RWPE2 (cell line): ENCODE results near the gene PTPRQ.

Experiments used
- ATAC-seq: fragments of 200-7000 bp; cut with Tn5 transposase; 3 replicates; pipeline ENCODE4 v1.9.1; 2021; ENCODE audit warnings: low read depth
- DNase-seq: peaks from one replicate; pipeline ENCODE4 v3.0.0-alpha.2; 2020; ENCODE audit warnings: low spot score
- H3K27ac ChIP-seq: fragments of 450-650 bp; 2 replicates; pipeline ENCODE4 v1.5.1; 2017; ENCODE audit warnings: mild to moderate bottlenecking; ENCODE audit not compliant: poor library complexity, severe bottlenecking
- H3K27me3 ChIP-seq: fragments of 250-450 bp; sonication (Bioruptor Pico); 2 replicates; pipeline ENCODE4 v1.5.1; 2021; ENCODE audit warnings: mild to moderate bottlenecking, moderate library complexity; ENCODE audit not compliant: insufficient read depth, poor library complexity, severe bottlenecking
- H3K36me3 ChIP-seq: fragments of 250-450 bp; sonication (Bioruptor Pico); 2 replicates; pipeline ENCODE4 v1.5.1; 2020; ENCODE audit warnings: low read depth, mild to moderate bottlenecking, moderate library complexity
- H3K4me1 ChIP-seq: fragments of 250-450 bp; sonication (Bioruptor Pico); 2 replicates; pipeline ENCODE4 v1.5.1; 2021; ENCODE audit warnings: mild to moderate bottlenecking, moderate library complexity; ENCODE audit not compliant: insufficient read depth, poor library complexity, severe bottlenecking
- H3K4me3 ChIP-seq: fragments of 250-450 bp; sonication (Bioruptor Pico); 2 replicates; pipeline ENCODE4 v1.5.1; 2021; ENCODE audit warnings: mild to moderate bottlenecking, moderate library complexity; ENCODE audit not compliant: severe bottlenecking
- H3K9me3 ChIP-seq: fragments of 250-450 bp; sonication (Bioruptor Pico); 2 replicates; pipeline ENCODE4 v1.5.1; 2021; ENCODE audit warnings: mild to moderate bottlenecking, moderate library complexity; ENCODE audit not compliant: severe bottlenecking
- TF ChIP-seq, protein P1 (sequence below): fragments of 450-650 bp; IDR thresholded peaks from one replicate; pipeline ENCODE4 v1.5.1; 2017; ENCODE audit warnings: mild to moderate bottlenecking, moderate library complexity; ENCODE audit not compliant: poor library complexity, severe bottlenecking

The PTPRQ gene

DNA sequence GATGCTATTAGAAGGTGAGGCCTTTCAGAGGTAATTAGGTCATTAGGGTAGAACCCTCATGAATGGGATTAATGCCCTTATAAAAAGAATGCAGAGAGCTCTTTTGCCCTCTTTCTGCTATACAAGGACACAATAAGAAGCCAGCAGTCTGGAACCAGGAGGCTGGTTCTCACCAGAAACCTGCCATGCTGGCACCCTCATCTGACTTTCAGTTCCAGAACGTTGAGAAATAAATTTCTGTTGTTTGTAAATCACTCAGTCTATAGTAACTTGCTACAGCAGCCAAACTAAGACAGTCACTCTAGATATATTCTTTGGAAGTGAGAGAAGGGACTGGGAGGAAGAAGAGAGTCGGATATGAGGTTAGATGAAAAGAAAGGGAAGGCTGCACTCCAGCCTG, 138.4 kb downstream of the PTPRQ start:
- Histone ChIP-seq H3K4me1 (peaks cover 15% of the 10 kb centered on the region), H3K9me3 (no peaks in the 10 kb centered on the region), H3K36me3 (no peaks in the 10 kb centered on the region), H3K4me3 (no peak overlapping the region), H3K27ac (no peak overlapping the region), H3K27me3 (no peaks in the 10 kb centered on the region)
- DNase-seq (no peak), ATAC-seq (no peak)
- TF ChIP-seq, protein P1, sequence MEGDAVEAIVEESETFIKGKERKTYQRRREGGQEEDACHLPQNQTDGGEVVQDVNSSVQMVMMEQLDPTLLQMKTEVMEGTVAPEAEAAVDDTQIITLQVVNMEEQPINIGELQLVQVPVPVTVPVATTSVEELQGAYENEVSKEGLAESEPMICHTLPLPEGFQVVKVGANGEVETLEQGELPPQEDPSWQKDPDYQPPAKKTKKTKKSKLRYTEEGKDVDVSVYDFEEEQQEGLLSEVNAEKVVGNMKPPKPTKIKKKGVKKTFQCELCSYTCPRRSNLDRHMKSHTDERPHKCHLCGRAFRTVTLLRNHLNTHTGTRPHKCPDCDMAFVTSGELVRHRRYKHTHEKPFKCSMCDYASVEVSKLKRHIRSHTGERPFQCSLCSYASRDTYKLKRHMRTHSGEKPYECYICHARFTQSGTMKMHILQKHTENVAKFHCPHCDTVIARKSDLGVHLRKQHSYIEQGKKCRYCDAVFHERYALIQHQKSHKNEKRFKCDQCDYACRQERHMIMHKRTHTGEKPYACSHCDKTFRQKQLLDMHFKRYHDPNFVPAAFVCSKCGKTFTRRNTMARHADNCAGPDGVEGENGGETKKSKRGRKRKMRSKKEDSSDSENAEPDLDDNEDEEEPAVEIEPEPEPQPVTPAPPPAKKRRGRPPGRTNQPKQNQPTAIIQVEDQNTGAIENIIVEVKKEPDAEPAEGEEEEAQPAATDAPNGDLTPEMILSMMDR = no peak

DNA sequence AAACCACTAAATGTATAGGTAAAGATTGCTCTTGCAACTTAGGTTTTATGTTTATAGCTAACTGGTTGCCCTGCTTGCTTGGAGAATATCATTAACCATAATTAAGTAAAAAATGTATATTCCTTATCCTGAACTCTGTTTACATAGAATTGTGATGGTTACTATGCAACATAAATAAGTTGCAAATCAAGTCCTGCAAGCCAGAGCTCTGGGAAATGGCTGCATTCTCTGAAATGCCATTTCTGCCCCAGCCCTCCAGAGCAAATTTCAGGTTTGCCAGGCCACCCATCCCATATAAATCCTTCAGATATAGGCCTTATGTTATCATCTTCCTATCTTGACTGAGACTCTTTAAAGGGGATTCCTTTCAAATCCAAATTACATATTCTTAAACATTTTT, 145.0 kb downstream of the PTPRQ start:
- Histone ChIP-seq H3K4me3 (no peak overlapping the region), H3K9me3 (no peaks in the 10 kb centered on the region), H3K36me3 (no peaks in the 10 kb centered on the region), H3K27me3 (no peaks in the 10 kb centered on the region), H3K27ac (no peak overlapping the region), H3K4me1 (peaks cover 5% of the 10 kb centered on the region)
- TF ChIP-seq, protein P1 = no peak
- DNase-seq (no peak), ATAC-seq (no peak)

DNA sequence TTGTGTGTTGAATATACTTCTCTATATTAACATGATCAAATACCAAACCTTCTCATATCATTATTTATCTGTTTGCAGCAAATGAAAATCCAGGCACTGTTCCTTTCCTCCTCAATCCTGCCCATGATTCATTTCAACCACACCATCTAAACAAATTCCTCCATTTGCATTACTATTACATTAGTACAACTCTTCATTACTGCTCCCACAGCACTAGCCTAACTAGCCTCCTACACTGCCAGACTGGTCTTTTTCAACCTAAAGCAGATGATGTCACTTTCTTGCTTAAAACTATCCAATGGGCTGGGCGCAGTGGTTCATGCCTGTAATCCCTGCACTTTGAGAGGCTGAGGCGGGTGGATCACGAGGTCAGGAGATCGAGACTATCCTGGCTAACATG, 146.1 kb downstream of the PTPRQ start:
- TF ChIP-seq, protein P1 = no peak
- Histone ChIP-seq H3K9me3 (no peaks in the 10 kb centered on the region), H3K4me3 (no peak overlapping the region), H3K27me3 (no peaks in the 10 kb centered on the region), H3K27ac (no peak overlapping the region), H3K4me1 (peaks cover 7% of the 10 kb centered on the region), H3K36me3 (no peaks in the 10 kb centered on the region)
- ATAC-seq = no peak
- DNase-seq = no peak

DNA sequence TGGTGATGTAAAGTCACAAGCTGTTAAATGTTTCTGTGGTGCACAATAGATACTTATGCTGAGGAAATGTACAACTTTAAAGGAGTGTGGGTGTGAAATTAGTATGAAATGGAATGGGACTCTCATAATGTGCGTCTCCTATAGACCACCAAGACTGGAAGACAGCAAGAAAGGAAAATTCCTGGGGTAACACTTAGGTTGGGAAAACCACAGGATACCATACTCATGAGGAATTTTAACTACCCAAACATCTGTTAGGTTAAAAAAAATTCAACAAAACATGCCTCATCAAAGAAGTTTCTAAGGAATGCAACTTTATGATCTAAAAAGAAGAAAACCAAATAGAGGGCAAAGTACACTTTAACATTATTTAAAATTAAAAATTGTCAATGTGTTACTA, 149.7 kb downstream of the PTPRQ start:
- H3K4me1 ChIP-seq = peaks cover 7% of the 10 kb centered on the region
- H3K27ac ChIP-seq = peak overlapping the region; percentile 43
- no peaks in the 10 kb centered on the region for H3K27me3 ChIP-seq
- ATAC-seq = peak; percentile 43; the same call in 1 of the 3 replicates
- no peaks in the 10 kb centered on the region for H3K36me3 ChIP-seq
- TF ChIP-seq, protein P1 = no peak
- H3K9me3 ChIP-seq = no peaks in the 10 kb centered on the region
- no peak overlapping the region for H3K4me3 ChIP-seq
- DNase-seq = no peak

DNA sequence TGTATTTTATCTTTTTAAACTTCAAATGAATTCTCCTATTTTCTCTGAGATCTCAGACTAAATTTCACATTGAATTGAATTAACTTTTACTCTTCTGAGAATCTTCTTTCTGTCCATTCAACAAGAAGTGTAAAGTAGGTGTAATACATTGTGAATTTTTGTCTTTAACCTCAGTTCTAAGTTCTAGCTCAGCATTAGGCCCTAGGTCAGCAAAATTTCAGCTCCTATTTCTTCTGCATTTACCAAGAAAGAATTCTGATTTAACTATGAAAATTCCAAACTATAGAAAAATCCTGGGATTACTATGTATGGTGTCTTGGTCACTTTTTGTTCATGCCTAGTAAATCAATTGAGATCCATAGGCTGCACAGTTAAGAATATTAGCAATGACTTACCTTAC, 152.5 kb downstream of the PTPRQ start:
- Histone ChIP-seq H3K9me3 (no peaks in the 10 kb centered on the region), H3K4me3 (no peak overlapping the region), H3K36me3 (no peaks in the 10 kb centered on the region), H3K27me3 (no peaks in the 10 kb centered on the region), H3K4me1 (peaks cover 7% of the 10 kb centered on the region), H3K27ac (no peak overlapping the region)
- TF ChIP-seq, protein P1 = no peak
- ATAC-seq (no peak), DNase-seq (no peak)
